PC-9 (cell line): Measurements from ENCODE around the gene YPEL3. TPM values are rescaled to one million over a fixed set of nuclear protein-coding genes. Genes with fewer than 3 reads are reported as not detected.

Source experiments
- BruUV-seq: library from RNA; stranded (reverse); fragments of 400-500 nt; replicated peaks from 2 replicates; lab custom pipeline; 2021; lab: Mats Ljungman, UMichigan
- CTCF ChIA-PET: fragments of 300-600 bp; sonication (Branson Sonifier 250); formaldehyde crosslinking; loops from one replicate; lab custom pipeline; 2022; ENCODE audit warnings: antibody characterized with exemption; lab: Charles Lee
- POLR2A ChIA-PET: fragments of 300-600 bp; sonication (Branson Sonifier 250); formaldehyde crosslinking; loops from one replicate; lab custom pipeline; 2022; ENCODE audit warnings: antibody characterized with exemption; ENCODE audit not compliant: unreplicated experiment; lab: Charles Lee
- DNase-seq, 2 experiments: peaks; one replicate each; pipeline versions ENCODE4 v3.0.0 to v3.0.0-alpha.2; 2015 to 2022; ENCODE audit warnings: mixed read lengths in 1 of 2
- H2AFZ ChIP-seq: fragments of 200-600 bp; sonication (generic); 2 replicates; pipeline ENCODE4 v1.8.1; 2017; ENCODE audit warnings: antibody characterized with exemption
- H3F3A ChIP-seq: fragments of 200-600 bp; sonication (generic); 2 replicates; pipeline ENCODE4 v1.8.1; 2017; ENCODE audit warnings: antibody characterized with exemption, mild to moderate bottlenecking, low read depth; ENCODE audit not compliant: insufficient read depth
- H3K27ac ChIP-seq: fragments of 200-600 bp; sonication (generic); 2 replicates; pipeline ENCODE4 v1.6.1; 2016; ENCODE audit warnings: mixed run types
- H3K27me3 ChIP-seq: fragments of 200-600 bp; sonication (generic); 2 replicates; pipeline ENCODE4 v1.6.1; 2016; ENCODE audit warnings: low read depth, mixed run types; ENCODE audit not compliant: insufficient read depth
- H3K36me3 ChIP-seq: fragments of 200-600 bp; sonication (generic); 2 replicates; pipeline ENCODE4 v1.6.1; 2016; ENCODE audit warnings: low read depth, mixed run types
- H3K4me1 ChIP-seq: fragments of 200-600 bp; sonication (generic); replicated peaks from 2 replicates; pipeline ENCODE4 v1.6.1; 2016; ENCODE audit warnings: mixed run types; ENCODE audit not compliant: insufficient read depth
- H3K4me2 ChIP-seq: fragments of 200-600 bp; sonication (generic); 2 replicates; pipeline ENCODE4 v1.6.1; 2017; ENCODE audit warnings: mixed run types
- H3K4me3 ChIP-seq: fragments of 200-600 bp; sonication (generic); 2 replicates; pipeline ENCODE4 v1.6.1; 2016; ENCODE audit warnings: mixed run types
- H3K79me2 ChIP-seq: fragments of 200-600 bp; sonication (generic); 2 replicates; pipeline ENCODE4 v1.6.1; 2017; ENCODE audit warnings: low read depth, mixed run types
- H3K9me2 ChIP-seq: fragments of 200-600 bp; sonication (generic); 2 replicates; pipeline ENCODE4 v1.8.1; 2017; ENCODE audit warnings: mild to moderate bottlenecking; ENCODE audit not compliant: insufficient read depth
- H3K9me3 ChIP-seq: fragments of 200-600 bp; sonication (generic); 2 replicates; pipeline ENCODE4 v1.8.1; 2016; ENCODE audit warnings: low read depth; ENCODE audit not compliant: insufficient read depth
- H4K20me1 ChIP-seq: fragments of 200-600 bp; sonication (generic); 2 replicates; pipeline ENCODE4 v1.8.1; 2017; ENCODE audit not compliant: insufficient read depth
- CTCF ChIP-seq: fragments of 200-600 bp; sonication (generic); conservative IDR thresholded peaks from 2 replicates; pipeline ENCODE4 v1.6.1; 2017; ENCODE audit warnings: mixed run types, antibody characterized with exemption, mild to moderate bottlenecking, moderate library complexity
- EZH2 ChIP-seq: fragments of 200-600 bp; sonication (generic); IDR thresholded peaks from 2 replicates; pipeline ENCODE4 v1.8.0; 2017; ENCODE audit warnings: antibody characterized with exemption, low read depth
- intact Hi-C: fragments of 100-400 bp; cut with micrococcal nuclease; formaldehyde crosslinking; loops from one replicate; pipeline ENCODE4 v1.10.0; 2022; ENCODE audit not compliant: unreplicated experiment
- total RNA-seq: library from RNA; stranded (reverse); gene quantifications from 2 replicates; pipeline ENCODE4 v1.2.3, GENCODE V29; 2021

YPEL3 gene
- total RNA-seq, 1 experiment from 2014 or later = 129 TPM

- TF ChIP-seq CTCF (no peak), EZH2 (no peak)
These were observed 45.7 kb upstream of the YPEL3 start for GRCh38 chr16:30141750-30142149.

GRCh38 chr16:30139583-30140481 is 43.8 kb upstream of the YPEL3 start:
- no peaks in the 10 kb centered on the region for H3K79me2 ChIP-seq
- no peak overlapping the region for H3K4me3 ChIP-seq
- H3K9me3 ChIP-seq = no peaks in the 10 kb centered on the region
- no peaks in the 10 kb centered on the region for H3K9me2 ChIP-seq
- H4K20me1 ChIP-seq = no peaks in the 10 kb centered on the region
- H3K4me1 ChIP-seq = no peaks in the 10 kb centered on the region
- no peak overlapping the region for H3K4me2 ChIP-seq
- intact Hi-C loops = no loop called here
- POLR2A ChIA-PET = interaction anchor here (0.7 kb wide), 1 partner anchor 22 kb away, joined by 3 read pairs; no protein-coding TSS in a partner anchor
- no peak overlapping the region for H2AFZ ChIP-seq
- no peak for TF ChIP-seq CTCF
- no peak for TF ChIP-seq EZH2
- DNase-seq = no peak
- no peaks in the 10 kb centered on the region; the same call in 1 of the 2 replicates for H3F3A ChIP-seq
- no peaks in the 10 kb centered on the region for H3K27me3 ChIP-seq
- no peak overlapping the region for H3K27ac ChIP-seq
- CTCF ChIA-PET = no interaction called here
- no peaks in the 10 kb centered on the region for H3K36me3 ChIP-seq
- BruUV-seq = no TSS peak

More at GRCh38 chr16:30141750-30142149, 45.7 kb upstream of the YPEL3 start:
- H3K9me3 ChIP-seq = no peaks in the 10 kb centered on the region
- H3K27ac ChIP-seq = no peak overlapping the region
- H3K36me3 ChIP-seq = no peaks in the 10 kb centered on the region
- H3K79me2 ChIP-seq = no peaks in the 10 kb centered on the region
- CTCF ChIA-PET = no interaction called here
- POLR2A ChIA-PET = interaction anchor here (0.7 kb wide), 1 partner anchor 25 kb away, joined by 9 read pairs; no protein-coding TSS in a partner anchor
- no peaks in the 10 kb centered on the region for H4K20me1 ChIP-seq
- intact Hi-C loops = no loop called here
- no peak overlapping the region for H3K4me3 ChIP-seq
- H3K4me1 ChIP-seq = no peaks in the 10 kb centered on the region
- H3F3A ChIP-seq = no peaks in the 10 kb centered on the region; the same call in 1 of the 2 replicates
- no peaks in the 10 kb centered on the region for H3K27me3 ChIP-seq
- H2AFZ ChIP-seq = no peak overlapping the region
- BruUV-seq = no TSS peak
- H3K4me2 ChIP-seq = no peak overlapping the region
- H3K9me2 ChIP-seq = no peaks in the 10 kb centered on the region
- DNase-seq = no peak

GRCh38 chr16:30137897-30138296 is 41.9 kb upstream of the YPEL3 start:
- H3K27ac ChIP-seq = no peak overlapping the region
- no peaks in the 10 kb centered on the region for H3K9me2 ChIP-seq
- H3K27me3 ChIP-seq = no peaks in the 10 kb centered on the region
- CTCF ChIA-PET = no interaction called here
- H2AFZ ChIP-seq = no peak overlapping the region
- no peaks in the 10 kb centered on the region for H3K79me2 ChIP-seq
- H3K4me2 ChIP-seq = no peak overlapping the region
- intact Hi-C loops = no loop called here
- POLR2A ChIA-PET = no interaction called here
- H3K4me3 ChIP-seq = no peak overlapping the region
- no peaks in the 10 kb centered on the region; the same call in 1 of the 2 replicates for H3F3A ChIP-seq
- no peaks in the 10 kb centered on the region for H3K9me3 ChIP-seq
- BruUV-seq = no TSS peak
- H3K4me1 ChIP-seq = no peaks in the 10 kb centered on the region
- H4K20me1 ChIP-seq = no peaks in the 10 kb centered on the region
- H3K36me3 ChIP-seq = no peaks in the 10 kb centered on the region
- TF ChIP-seq CTCF = no peak
- no peak for DNase-seq
